ENCODE results near the gene CYBRD1.

GRCh38 chr2:171521361-171522051 lies 768 bp upstream of the CYBRD1 start:
- TF ChIP-seq ZFP3 (CRISPR knock-in tag; IDR thresholded peaks at IDR 0.05), result no peak
- no peak for TF ChIP-seq PATZ1 (CRISPR knock-in tag; IDR thresholded peaks at IDR 0.05; ENCODE audit: borderline replicate concordance)
- no peak for TF ChIP-seq ZC3H10 (CRISPR knock-in tag; IDR thresholded peaks at IDR 0.05)
- no peak for TF ChIP-seq CREB5 (CRISPR knock-in tag; IDR thresholded peaks at IDR 0.05; ENCODE audit: low read depth)
- TF ChIP-seq TCF4 (CRISPR knock-in tag; IDR thresholded peaks at IDR 0.05; ENCODE audit: borderline replicate concordance), result no peak

All from SK-N-SH treated with all-trans-retinoic acid at 6 μM for 48 hours (cell line).